ENCODE data around the gene LPP.

LPP gene

DNA sequence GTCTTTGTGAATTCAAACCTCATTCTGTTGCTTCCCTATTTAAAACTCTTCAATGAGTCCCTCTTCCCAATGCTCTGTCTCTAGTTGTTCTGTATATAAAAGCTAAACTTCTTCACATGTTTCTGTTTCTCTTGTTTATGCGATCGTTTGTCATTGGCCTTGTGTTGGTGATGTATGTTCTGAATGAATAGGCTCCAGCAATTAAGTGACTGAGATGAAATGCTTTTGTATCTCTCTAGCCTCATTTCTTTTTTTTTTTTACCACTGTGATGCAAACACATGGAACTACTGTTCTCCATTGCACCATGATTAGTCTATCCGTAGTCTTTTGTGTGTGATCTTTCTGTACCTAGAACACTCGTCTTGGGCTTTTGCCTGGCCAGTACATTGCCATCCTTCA is 637.4 kb downstream of the LPP start:
- H3K36me3 ChIP-seq (ENCODE audit: insufficient read depth, low read length): no peaks in the 10 kb centered on the region
- DNase-seq (ENCODE audit: low read depth, low spot score): no peak
- no peak overlapping the region for H3K4me3 ChIP-seq
- no peak overlapping the region for H3K27ac ChIP-seq
- no peak overlapping the region for H3K9ac ChIP-seq (ENCODE audit: insufficient read length)
- H3K9me3 ChIP-seq (ENCODE audit: low read depth, low read length): no peaks in the 10 kb centered on the region
- no peak for TF ChIP-seq EZH2 (IDR thresholded peaks at IDR 0.05)
- no peak for TF ChIP-seq POLR2AphosphoS5 (IDR thresholded peaks at IDR 0.05; ENCODE audit: borderline replicate concordance, low read depth, low read length)
- TF ChIP-seq FOXP2 (optimal IDR thresholded peaks at IDR 0.05; ENCODE audit: control extremely low read depth, extremely low read length, insufficient read depth): no peak

DNA sequence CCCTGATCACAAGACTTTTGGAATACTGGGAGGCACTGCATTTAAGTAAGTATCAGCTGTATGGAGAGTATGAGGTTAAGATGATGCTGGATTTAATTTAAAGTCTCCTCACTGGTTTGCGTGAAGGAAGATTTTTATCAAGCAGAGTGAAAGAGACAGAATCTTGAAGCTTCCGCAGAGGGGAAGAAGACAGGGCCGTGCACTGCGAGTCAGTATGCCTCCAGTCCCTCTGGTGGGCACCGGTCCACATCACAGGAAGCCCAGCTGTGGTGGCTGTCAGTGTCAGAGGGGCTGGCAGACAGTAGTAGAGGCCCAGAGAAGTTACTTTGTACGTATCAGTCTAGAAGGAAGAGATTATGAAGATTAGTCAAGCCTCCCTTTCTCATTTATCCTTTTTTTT is 638.8 kb downstream of the LPP start:
- no peak for DNase-seq (ENCODE audit: low read depth, low spot score)
- H3K9me3 ChIP-seq (ENCODE audit: low read depth, low read length): no peaks in the 10 kb centered on the region

DNA sequence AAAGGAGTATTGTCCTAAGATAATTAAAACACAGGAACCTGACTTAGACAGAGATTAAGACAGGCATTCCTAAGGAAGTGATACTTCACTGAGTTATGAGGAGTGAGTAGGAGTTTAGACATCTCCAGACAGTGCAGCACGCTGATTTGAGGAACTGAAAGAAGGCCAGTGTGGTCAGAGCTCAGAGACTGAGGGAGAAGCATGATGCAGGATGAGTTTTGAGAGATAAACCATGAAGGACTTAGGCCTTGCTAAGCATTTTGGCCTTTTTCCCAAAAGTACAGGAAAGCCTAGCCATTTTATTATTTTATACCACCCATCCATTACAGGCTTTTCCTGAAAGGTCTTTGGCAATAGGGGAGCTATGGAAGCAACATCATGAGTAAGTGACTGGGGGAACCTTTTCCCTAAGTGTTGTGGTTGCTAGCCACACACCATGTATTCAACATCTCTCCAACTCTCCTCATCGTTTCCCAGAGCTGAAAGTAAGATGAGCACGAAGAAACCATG is 642.2 kb downstream of the LPP start:
- no peak overlapping the region for H3K27ac ChIP-seq
- TF ChIP-seq EZH2 (IDR thresholded peaks at IDR 0.05) (no peak), FOXP2 (optimal IDR thresholded peaks at IDR 0.05; ENCODE audit: control extremely low read depth, extremely low read length, insufficient read depth) (no peak), POLR2AphosphoS5 (IDR thresholded peaks at IDR 0.05; ENCODE audit: borderline replicate concordance, low read depth, low read length) (no peak)
- no peak overlapping the region for H3K4me3 ChIP-seq
- H3K36me3 ChIP-seq (ENCODE audit: insufficient read depth, low read length): no peaks in the 10 kb centered on the region
- no peaks in the 10 kb centered on the region for H3K9me3 ChIP-seq (ENCODE audit: low read depth, low read length)
- H3K9ac ChIP-seq (ENCODE audit: insufficient read length): no peak overlapping the region
- DNase-seq (ENCODE audit: low read depth, low spot score): no peak

More for the DNA sequence above, 638.8 kb downstream of the LPP start:
- Histone ChIP-seq H3K27ac (no peak overlapping the region), H3K4me3 (no peak overlapping the region), H3K9ac (ENCODE audit: insufficient read length) (no peak overlapping the region), H3K36me3 (ENCODE audit: insufficient read depth, low read length) (no peaks in the 10 kb centered on the region)
- TF ChIP-seq POLR2AphosphoS5 (IDR thresholded peaks at IDR 0.05; ENCODE audit: borderline replicate concordance, low read depth, low read length) (no peak), FOXP2 (optimal IDR thresholded peaks at IDR 0.05; ENCODE audit: control extremely low read depth, extremely low read length, insufficient read depth) (no peak), EZH2 (IDR thresholded peaks at IDR 0.05) (no peak)

DNA sequence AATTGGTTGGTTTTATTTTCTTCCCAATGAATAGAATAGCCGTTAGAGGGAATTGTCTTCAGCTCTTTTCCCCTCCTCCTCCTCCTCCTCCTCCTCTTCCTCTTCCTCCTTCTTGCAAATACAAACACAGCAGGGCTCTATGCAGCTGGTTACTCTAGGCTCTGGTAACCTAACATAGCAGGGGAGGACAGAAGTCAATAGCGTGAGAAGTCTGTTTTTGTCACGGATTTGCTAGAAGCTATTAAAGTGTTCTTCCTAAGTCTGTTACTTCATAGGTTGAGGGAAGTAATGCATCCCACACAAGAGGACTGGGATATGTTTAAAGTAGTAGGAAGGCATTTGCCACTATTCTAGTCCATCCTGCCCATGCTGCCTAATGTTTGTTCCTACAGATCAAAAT is 643.1 kb downstream of the LPP start:
- no peak for DNase-seq (ENCODE audit: low read depth, low spot score)
- Histone ChIP-seq H3K27ac (no peak overlapping the region), H3K9me3 (ENCODE audit: low read depth, low read length) (no peaks in the 10 kb centered on the region), H3K9ac (ENCODE audit: insufficient read length) (no peak overlapping the region), H3K36me3 (ENCODE audit: insufficient read depth, low read length) (no peaks in the 10 kb centered on the region), H3K4me3 (no peak overlapping the region)
- TF ChIP-seq FOXP2 (optimal IDR thresholded peaks at IDR 0.05; ENCODE audit: control extremely low read depth, extremely low read length, insufficient read depth) (no peak), POLR2AphosphoS5 (IDR thresholded peaks at IDR 0.05; ENCODE audit: borderline replicate concordance, low read depth, low read length) (no peak), EZH2 (IDR thresholded peaks at IDR 0.05) (no peak)

DNA sequence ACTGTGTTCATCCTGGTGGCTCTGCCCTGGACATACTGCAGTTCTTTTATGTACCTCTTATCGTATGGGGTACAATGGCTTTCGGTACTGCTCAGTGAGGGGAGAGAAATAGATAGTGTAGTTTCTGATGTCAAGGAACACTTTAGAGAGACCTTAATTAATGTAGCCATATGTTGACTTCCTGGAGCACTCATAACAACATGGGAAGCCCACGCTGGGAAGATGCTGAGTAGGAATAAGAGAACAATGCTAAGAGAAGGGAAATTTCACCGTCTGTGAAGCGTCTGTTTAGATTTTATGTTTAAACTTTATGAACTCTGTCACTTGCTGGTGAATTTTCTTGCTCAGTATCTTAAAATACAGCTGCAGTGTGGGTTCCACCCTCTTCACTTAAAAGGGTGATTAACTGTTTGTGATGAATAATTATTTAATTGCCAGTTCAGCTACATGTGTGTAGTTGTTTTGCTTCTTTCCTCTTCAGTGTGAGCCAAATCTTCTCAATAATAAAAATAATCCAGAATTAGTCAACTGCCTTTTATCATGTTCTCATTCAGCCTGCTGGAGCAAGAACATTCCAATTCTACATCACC is 644.7 kb downstream of the LPP start:
- Histone ChIP-seq H3K4me3 (no peak overlapping the region), H3K9me3 (ENCODE audit: low read depth, low read length) (no peaks in the 10 kb centered on the region), H3K36me3 (ENCODE audit: insufficient read depth, low read length) (no peaks in the 10 kb centered on the region), H3K27ac (no peak overlapping the region), H3K9ac (ENCODE audit: insufficient read length) (no peak overlapping the region)
- TF ChIP-seq FOXP2 (optimal IDR thresholded peaks at IDR 0.05; ENCODE audit: control extremely low read depth, extremely low read length, insufficient read depth) (no peak), POLR2AphosphoS5 (IDR thresholded peaks at IDR 0.05; ENCODE audit: borderline replicate concordance, low read depth, low read length) (no peak), EZH2 (IDR thresholded peaks at IDR 0.05) (no peak)
- DNase-seq (ENCODE audit: low read depth, low spot score): no peak

DNA sequence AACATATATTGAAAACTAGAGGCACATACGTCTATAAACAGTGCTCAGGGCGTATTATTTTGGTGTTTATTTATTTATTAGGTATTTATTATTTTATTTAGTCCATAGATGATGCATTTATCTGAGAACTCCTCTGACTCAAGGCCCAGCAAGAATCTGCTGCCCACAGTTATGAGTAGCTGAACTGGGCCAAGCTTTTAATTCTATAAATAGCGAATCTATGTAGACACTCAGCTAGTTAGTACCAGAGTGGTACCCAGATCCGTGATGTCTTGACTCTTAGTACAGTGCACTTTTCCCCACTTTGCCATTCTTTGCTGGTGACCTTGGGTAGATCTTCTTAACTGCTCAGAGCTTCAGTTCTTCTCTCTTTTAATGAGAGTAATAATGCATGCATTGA is 647.4 kb downstream of the LPP start:
- Histone ChIP-seq H3K36me3 (ENCODE audit: insufficient read depth, low read length) (no peaks in the 10 kb centered on the region), H3K27ac (no peak overlapping the region), H3K9ac (ENCODE audit: insufficient read length) (no peak overlapping the region), H3K4me3 (no peak overlapping the region), H3K9me3 (ENCODE audit: low read depth, low read length) (no peaks in the 10 kb centered on the region)
- no peak for DNase-seq (ENCODE audit: low read depth, low spot score)
- TF ChIP-seq FOXP2 (optimal IDR thresholded peaks at IDR 0.05; ENCODE audit: control extremely low read depth, extremely low read length, insufficient read depth) (no peak), POLR2AphosphoS5 (IDR thresholded peaks at IDR 0.05; ENCODE audit: borderline replicate concordance, low read depth, low read length) (no peak), EZH2 (IDR thresholded peaks at IDR 0.05) (no peak)

DNA sequence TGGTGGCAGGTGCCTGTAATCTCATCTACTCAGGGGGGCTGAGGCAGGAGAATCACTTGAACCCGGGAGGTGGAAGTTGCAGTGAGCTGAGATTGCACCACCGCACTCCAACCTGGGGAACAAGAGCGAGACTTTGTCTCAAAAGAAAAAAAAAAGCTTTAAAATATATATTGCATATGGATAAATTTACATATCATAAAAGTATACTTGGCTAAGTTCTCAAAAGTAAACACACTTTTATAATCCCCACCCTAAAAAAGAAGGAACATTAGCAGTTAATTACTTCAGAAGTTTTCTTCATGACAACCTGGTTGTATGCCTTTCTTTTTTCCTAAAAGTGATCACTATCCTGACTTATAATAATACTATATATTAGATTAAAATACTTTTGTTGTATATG is 648.7 kb downstream of the LPP start:
- peaks cover 11% of the 10 kb centered on the region; the same call in 1 of the 2 replicates for H3K9me3 ChIP-seq (ENCODE audit: low read depth, low read length)
- H3K36me3 ChIP-seq (ENCODE audit: insufficient read depth, low read length): no peaks in the 10 kb centered on the region
- TF ChIP-seq POLR2AphosphoS5 (IDR thresholded peaks at IDR 0.05; ENCODE audit: borderline replicate concordance, low read depth, low read length) (no peak), EZH2 (IDR thresholded peaks at IDR 0.05) (no peak), FOXP2 (optimal IDR thresholded peaks at IDR 0.05; ENCODE audit: control extremely low read depth, extremely low read length, insufficient read depth) (no peak)
- no peak overlapping the region for H3K4me3 ChIP-seq
- no peak overlapping the region for H3K27ac ChIP-seq
- DNase-seq (ENCODE audit: low read depth, low spot score): no peak
- no peak overlapping the region for H3K9ac ChIP-seq (ENCODE audit: insufficient read length)

DNA sequence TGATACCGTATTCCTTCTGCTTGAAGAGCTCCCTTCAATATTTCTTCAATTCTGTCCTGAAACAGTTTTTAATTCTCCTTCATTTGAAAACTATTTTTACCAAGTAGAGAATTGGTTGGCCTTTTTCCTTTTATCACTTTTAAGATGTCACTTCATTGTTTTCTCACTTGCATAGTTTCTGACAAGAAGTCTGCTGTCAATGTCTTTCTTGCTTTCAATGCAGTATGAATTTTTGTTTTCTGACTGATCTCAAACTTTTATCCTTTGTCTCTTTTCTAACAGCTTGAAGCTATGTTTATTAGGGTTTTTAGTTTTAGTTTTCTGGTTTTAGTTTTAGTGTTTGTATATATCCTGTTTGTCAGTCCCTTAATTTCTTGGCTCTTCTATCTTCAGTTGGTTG is 653.0 kb downstream of the LPP start:
- Histone ChIP-seq H3K4me3 (no peak overlapping the region), H3K36me3 (ENCODE audit: insufficient read depth, low read length) (no peaks in the 10 kb centered on the region), H3K9ac (ENCODE audit: insufficient read length) (no peak overlapping the region), H3K9me3 (ENCODE audit: low read depth, low read length) (peaks cover 12% of the 10 kb centered on the region; the same call in 1 of the 2 replicates), H3K27ac (no peak overlapping the region)
- TF ChIP-seq FOXP2 (optimal IDR thresholded peaks at IDR 0.05; ENCODE audit: control extremely low read depth, extremely low read length, insufficient read depth) (no peak), EZH2 (IDR thresholded peaks at IDR 0.05) (no peak), POLR2AphosphoS5 (IDR thresholded peaks at IDR 0.05; ENCODE audit: borderline replicate concordance, low read depth, low read length) (no peak)
- DNase-seq (ENCODE audit: low read depth, low spot score): no peak

DNA sequence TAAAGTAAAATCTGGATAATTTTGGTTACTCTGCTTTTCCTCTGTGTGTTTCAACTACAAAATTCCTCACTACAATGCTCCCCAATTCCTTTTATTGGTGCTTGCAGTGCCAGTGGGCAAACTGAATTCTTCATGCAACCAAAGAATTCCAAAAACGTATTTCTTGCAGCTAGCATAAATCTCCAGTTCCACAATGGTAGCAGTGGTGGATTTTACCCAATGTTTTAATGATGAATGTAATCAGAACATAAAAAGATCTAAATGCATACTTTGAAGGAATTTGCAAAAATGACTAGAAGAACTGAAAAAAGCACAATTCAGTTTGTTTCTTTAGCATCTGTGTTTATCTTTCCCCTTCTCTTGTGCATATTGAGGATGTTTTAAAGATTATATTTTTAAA is 658.2 kb downstream of the LPP start:
- Histone ChIP-seq H3K27ac (no peak overlapping the region), H3K4me3 (no peak overlapping the region), H3K36me3 (ENCODE audit: insufficient read depth, low read length) (no peaks in the 10 kb centered on the region), H3K9me3 (ENCODE audit: low read depth, low read length) (peaks cover 6% of the 10 kb centered on the region; the same call in 1 of the 2 replicates), H3K9ac (ENCODE audit: insufficient read length) (no peak overlapping the region)
- DNase-seq (ENCODE audit: low read depth, low spot score): no peak
- no peak for TF ChIP-seq EZH2 (IDR thresholded peaks at IDR 0.05)
- TF ChIP-seq FOXP2 (optimal IDR thresholded peaks at IDR 0.05; ENCODE audit: control extremely low read depth, extremely low read length, insufficient read depth): no peak
- TF ChIP-seq POLR2AphosphoS5 (IDR thresholded peaks at IDR 0.05; ENCODE audit: borderline replicate concordance, low read depth, low read length): no peak

All from SK-N-MC (cell line).